GM19397 (cell line): ENCODE measurements around the gene TEX44.
A peak's percentile ranks its signal among the peaks of the same experiment; 100 is the strongest.

Experiments used
- ATAC-seq: cut with Tn5 transposase; IDR thresholded peaks from one replicate; pipeline ENCODE4 v1.9.1; 2021; ENCODE audit warnings: mild to moderate bottlenecking, moderate library complexity; ENCODE audit not compliant: unreplicated experiment

The TEX44 gene

GRCh38 chr2:231632559-231633142 is 40.0 kb downstream of the TEX44 start:
- no peak for ATAC-seq

- no peak for ATAC-seq
Observed at GRCh38 chr2:231633241-231633976, 40.7 kb downstream of the TEX44 start.

- ATAC-seq = no peak
Observed at GRCh38 chr2:231634412-231634811, 41.7 kb downstream of the TEX44 start.

- no peak for ATAC-seq
Observed at GRCh38 chr2:231634951-231635875, 42.5 kb downstream of the TEX44 start.

GRCh38 chr2:231640241-231640640 is 47.6 kb downstream of the TEX44 start:
- no peak for ATAC-seq

- no peak for ATAC-seq
Observed at GRCh38 chr2:231640641-231641111, 48.0 kb downstream of the TEX44 start.

- ATAC-seq = peak; percentile 45
Observed at GRCh38 chr2:231642631-231643494, 50.2 kb downstream of the TEX44 start.

- ATAC-seq = no peak
Observed at GRCh38 chr2:231643495-231643888, 50.8 kb downstream of the TEX44 start.
